ENCODE measurements around the gene TMOD3. TPM values are rescaled to one million over a fixed set of nuclear protein-coding genes. Genes with fewer than 3 reads are reported as not detected.

The TMOD3 gene
- total and polyA plus RNA-seq, 2 of the 8 experiments (the other 6 are each of a cell fraction or from before 2014, with no cell fraction given), result 3.9 to 29.0 TPM

GRCh38 chr15:51801391-51801835 lies 28.0 kb upstream of the TMOD3 start:
- H3K4me3 ChIP-seq (ENCODE audit: extremely low read depth in 1 of 4, insufficient read depth in 2 of 4, low read depth in 3 of 4, low read length in 4 of 4), result no peak overlapping the region
- POLR2A ChIA-PET (ENCODE audit: partially characterized antibody), result interaction anchor here (0.9 kb wide), 1 partner anchor 118 kb away, joined by 3 read pairs; no protein-coding TSS in a partner anchor
- H3K23ac ChIP-seq (ENCODE audit: insufficient read length), result no peak overlapping the region
- CTCF ChIA-PET (ENCODE audit: partially characterized antibody), result interaction anchor here (0.8 to 1.7 kb wide), 12 partner anchors 11 to 152 kb away, joined by 3 to 7 read pairs (median 4); no protein-coding TSS in a partner anchor
- no peak overlapping the region for H3K14ac ChIP-seq (ENCODE audit: insufficient read length)
- no peaks in the 10 kb centered on the region for H3K27me3 ChIP-seq (replicated peaks in 1 of 4; ENCODE audit: control insufficient read depth in 3 of 4, extremely low read depth in 1 of 4, insufficient read depth in 3 of 4, low read length in 3 of 4)
- H2BK120ac ChIP-seq (replicated peaks; ENCODE audit: low read depth, low read length), result no peak overlapping the region
- H3K4me2 ChIP-seq (ENCODE audit: insufficient read depth in 1 of 2, low read depth in 2 of 2, low read length in 2 of 2), result no peak overlapping the region
- H3K27ac ChIP-seq (ENCODE audit: low read depth, low read length), result no peak overlapping the region
- H3K56ac ChIP-seq (replicated peaks; ENCODE audit: insufficient read length, low read depth, low read length), result no peak overlapping the region
- no peak for DNase-seq (ENCODE audit: low read depth in 1 of 2, low spot score in 2 of 2)
- H4K5ac ChIP-seq (ENCODE audit: insufficient read length, low read depth, low read length), result no peak overlapping the region
- no peak for FAIRE-seq
- H3K9me3 ChIP-seq (ENCODE audit: insufficient read depth in 2 of 2, low read depth in 1 of 2, low read length in 1 of 2), result no peaks in the 10 kb centered on the region
- 72% methylated on average over 3 of the region's 3 CpGs; no CpG with 5 or more reads in 1 of the 2 experiments for WGBS, 2 experiments (ENCODE audit: extremely low coverage in 1 of 2, insufficient coverage in 1 of 2, insufficient read length in 1 of 2, insufficient replicate concordance in 2 of 2, low coverage in 1 of 2, low lambda C conversion rate in 2 of 2, missing lambda C conversion rate in 1 of 2)
- no peak overlapping the region for H4K91ac ChIP-seq (replicated peaks; ENCODE audit: insufficient read length, low read length)
- H4K20me1 ChIP-seq (replicated peaks in 1 of 2; ENCODE audit: control insufficient read depth in 1 of 2, insufficient read depth in 2 of 2, low read length in 2 of 2), result no peaks in the 10 kb centered on the region
- H2BK5ac ChIP-seq (ENCODE audit: low read depth, low read length), result no peak overlapping the region
- no peaks in the 10 kb centered on the region for H3K36me3 ChIP-seq (ENCODE audit: control insufficient read depth in 2 of 4, insufficient read depth in 4 of 4, low read length in 3 of 4)
- H3K79me1 ChIP-seq (ENCODE audit: low read depth, low read length), result no peaks in the 10 kb centered on the region
- H2BK12ac ChIP-seq (ENCODE audit: low read depth, low read length), result no peak overlapping the region
- H3K4ac ChIP-seq (replicated peaks; ENCODE audit: insufficient read length, low read depth, low read length), result no peak overlapping the region
- no peak overlapping the region for H2AK5ac ChIP-seq (ENCODE audit: low read depth, low read length)
- H3K23me2 ChIP-seq (ENCODE audit: low read depth, low read length), result no peaks in the 10 kb centered on the region
- no peak overlapping the region for H2AFZ ChIP-seq (ENCODE audit: low read length)
- no peak overlapping the region for H3K9ac ChIP-seq (replicated peaks in 1 of 4; ENCODE audit: extremely low read depth in 1 of 4, low read depth in 3 of 4, low read length in 3 of 4)
- H3K79me2 ChIP-seq (ENCODE audit: control insufficient read depth in 1 of 2, insufficient read depth in 2 of 2, low read length in 2 of 2), result no peaks in the 10 kb centered on the region
- H4K8ac ChIP-seq (ENCODE audit: extremely low read depth, insufficient read depth, low read length), result no peak overlapping the region; the same call in 1 of the 2 replicates
- H3K18ac ChIP-seq (ENCODE audit: extremely low read depth, low read length), result no peak overlapping the region
- H2BK20ac ChIP-seq (ENCODE audit: low read length), result no peak overlapping the region
- no peak overlapping the region for H2BK15ac ChIP-seq (ENCODE audit: low read length)
- H3K4me1 ChIP-seq (replicated peaks in 1 of 4; ENCODE audit: control insufficient read depth in 3 of 4, insufficient read depth in 4 of 4, low read length in 3 of 4), result no peaks in the 10 kb centered on the region
- peak; percentile 37 to 51; a peak in 3 of 4 replicates for TF ChIP-seq RAD21 (IDR thresholded peaks at IDR 0.05 in 1 of 2, conservative IDR thresholded peaks at IDR 0.05 in 1 of 2; ENCODE audit: low read depth in 2 of 2, low read length in 2 of 2)
